Lung (tissue), 12 donors: ENCODE results near the gene ATP5PO. TPM values are rescaled to one million over a fixed set of nuclear protein-coding genes. Genes with fewer than 3 reads are reported as not detected.

Experiments used
- ATAC-seq: fragments of 200-7000 bp; cut with Tn5 transposase; one replicate; pipeline ENCODE4 v1.9.1; 2020; ENCODE audit warnings: moderate number of reproducible peaks; ENCODE audit not compliant: insufficient read depth, low FRiP score
- DNase-seq, 3 donors: peaks; one replicate each; pipeline ENCODE4 v3.0.0-alpha.2; 2013 to 2017
- H3K27ac ChIP-seq, 2 donors: one replicate each; pipeline ENCODE4 v1.5.1; 2013; ENCODE audit warnings: mild to moderate bottlenecking in 2 of 2, moderate library complexity in 2 of 2, control low read depth in 1 of 2, inconsistent platforms in 1 of 2, low read depth in 1 of 2, low read length in 1 of 2
- H3K27me3 ChIP-seq, 3 donors: one replicate each; pipeline ENCODE4 v1.5.1; 2013; ENCODE audit warnings: low read length in 2 of 3; ENCODE audit not compliant: control insufficient read depth in 3 of 3, insufficient read depth in 3 of 3
- H3K36me3 ChIP-seq, 4 donors: one replicate each; pipeline ENCODE4 v1.5.1; 2013; ENCODE audit warnings: low read length in 4 of 4, mild to moderate bottlenecking in 1 of 4, moderate library complexity in 1 of 4; ENCODE audit not compliant: control insufficient read depth in 4 of 4, insufficient read depth in 4 of 4
- H3K4me1 ChIP-seq, 5 donors: one replicate each; pipeline ENCODE4 v1.5.1; 2013; ENCODE audit warnings: low read length in 5 of 5, mild to moderate bottlenecking in 2 of 5, moderate library complexity in 1 of 5; ENCODE audit not compliant: control insufficient read depth in 5 of 5, insufficient read depth in 5 of 5
- H3K4me3 ChIP-seq: one replicate; pipeline ENCODE4 v1.5.1; 2013; ENCODE audit warnings: mild to moderate bottlenecking, control low read depth, moderate library complexity
- H3K9ac ChIP-seq, 2 donors: one replicate each; pipeline ENCODE4 v1.5.1; 2013; ENCODE audit warnings: low read length in 2 of 2, control low read depth in 1 of 2; ENCODE audit not compliant: insufficient read depth in 1 of 2
- H3K9me3 ChIP-seq, 4 donors: one replicate each; pipeline ENCODE4 v1.5.1; 2013; ENCODE audit warnings: low read length in 3 of 4, mild to moderate bottlenecking in 1 of 4, moderate library complexity in 1 of 4; ENCODE audit not compliant: control insufficient read depth in 4 of 4, insufficient read depth in 3 of 4
- CTCF ChIP-seq: IDR thresholded peaks from 2 replicates; pipeline ENCODE4 v1.5.1; 2012; ENCODE audit warnings: mild to moderate bottlenecking; ENCODE audit errors: control extremely low read depth, extremely low read depth
- WGBS, 2 donors: extraction: QIAGEN DNeasy Blood & Tissue Kit; methylation state at CpG; one replicate each; pipeline ENCODE4 v1.1.7; 2013; 5-methylcytosine and 5-hydroxymethylcytosine counted together
- polyA plus RNA-seq, 2 donors: library from polyadenylated mRNA; stranded (reverse); fragments of 200-250 nt; gene quantifications; one replicate each; pipeline ENCODE4 v1.2.1, GENCODE V29; 2013
- total RNA-seq, 2 donors: library from RNA; depleted of rRNA in 1 of 2; stranded (reverse); fragments of >200 nt in 1 of 2; gene quantifications; one replicate each; pipeline ENCODE4 v1.2.1, GENCODE V29; 2014 to 2021
- donor health status: control.
- donor health status: control.
- donor health status: Bipolar disorder and iron deficiency.
- donor health status: healthy.
- donor health status: DM: yes; HTN: yes; CAD: no.

The ATP5PO gene
- total and polyA plus RNA-seq, 4 donors: 146 to 287 (median 175) TPM

- Histone ChIP-seq H3K4me3 (no peak overlapping the region), H3K9me3 (peaks cover 0 to 1% (median 0%) of the 10 kb centered on the region in 4 donors), H3K27me3 (no peaks in the 10 kb centered on the region), H3K27ac (no peak overlapping the region), H3K36me3 (no peaks in the 10 kb centered on the region), H3K9ac (no peak overlapping the region), H3K4me1 (peaks cover 0 to 6% (median 0%) of the 10 kb centered on the region in 5 donors)
- 82 to 87% methylated on average over 3 of the region's 3 CpGs for WGBS, 2 donors
- ATAC-seq: no peak
- peak in 1 of 3 donors; percentile 25 for DNase-seq
- no peak for TF ChIP-seq CTCF
These were observed 23.6 kb upstream of the ATP5PO start for GRCh38 chr21:33939226-33939625.

GRCh38 chr21:33938381-33938780 lies 22.8 kb upstream of the ATP5PO start:
- no peaks in the 10 kb centered on the region for H3K9me3 ChIP-seq
- H3K4me1 ChIP-seq: peaks cover 0 to 6% (median 0%) of the 10 kb centered on the region in 5 donors
- H3K4me3 ChIP-seq: no peak overlapping the region
- WGBS, 2 donors: 78 to 83% methylated on average over 3 of the region's 3 CpGs
- no peak overlapping the region for H3K9ac ChIP-seq
- no peak for ATAC-seq
- no peak overlapping the region for H3K27ac ChIP-seq
- H3K36me3 ChIP-seq: no peaks in the 10 kb centered on the region
- H3K27me3 ChIP-seq: no peaks in the 10 kb centered on the region
- DNase-seq: no peak
- no peak for TF ChIP-seq CTCF

GRCh38 chr21:33937931-33938339 lies 22.3 kb upstream of the ATP5PO start:
- WGBS, 2 donors: 60 to 77% methylated on average over 14 of the region's 14 CpGs
- no peak for TF ChIP-seq CTCF
- ATAC-seq: no peak
- no peaks in the 10 kb centered on the region for H3K36me3 ChIP-seq
- H3K9ac ChIP-seq: no peak overlapping the region
- peaks cover 0 to 6% (median 0%) of the 10 kb centered on the region in 5 donors for H3K4me1 ChIP-seq
- no peaks in the 10 kb centered on the region for H3K27me3 ChIP-seq
- H3K27ac ChIP-seq: no peak overlapping the region
- no peaks in the 10 kb centered on the region for H3K9me3 ChIP-seq
- H3K4me3 ChIP-seq: no peak overlapping the region
- no peak for DNase-seq

GRCh38 chr21:33937146-33937545 lies 21.5 kb upstream of the ATP5PO start:
- no peak overlapping the region for H3K9ac ChIP-seq
- no peaks in the 10 kb centered on the region for H3K36me3 ChIP-seq
- H3K9me3 ChIP-seq: no peaks in the 10 kb centered on the region
- DNase-seq: no peak
- no peak for TF ChIP-seq CTCF
- no peak for ATAC-seq
- peak overlapping the region in 1 of 2 donors; percentile 48 for H3K27ac ChIP-seq
- 66 to 84% methylated on average over 4 of the region's 4 CpGs for WGBS, 2 donors
- H3K4me1 ChIP-seq: peaks cover 0 to 6% (median 3%) of the 10 kb centered on the region in 5 donors
- H3K4me3 ChIP-seq: no peak overlapping the region
- no peaks in the 10 kb centered on the region for H3K27me3 ChIP-seq
